ENCODE results near the gene SYT5. TPM values are rescaled to one million over a fixed set of nuclear protein-coding genes. Genes with fewer than 3 reads are reported as not detected.

SYT5 gene
- total and polyA plus RNA-seq, 2 of the 8 experiments (the other 6 are each of a cell fraction or from before 2014, with no cell fraction given) = 0.35 to 0.67 TPM

DNA sequence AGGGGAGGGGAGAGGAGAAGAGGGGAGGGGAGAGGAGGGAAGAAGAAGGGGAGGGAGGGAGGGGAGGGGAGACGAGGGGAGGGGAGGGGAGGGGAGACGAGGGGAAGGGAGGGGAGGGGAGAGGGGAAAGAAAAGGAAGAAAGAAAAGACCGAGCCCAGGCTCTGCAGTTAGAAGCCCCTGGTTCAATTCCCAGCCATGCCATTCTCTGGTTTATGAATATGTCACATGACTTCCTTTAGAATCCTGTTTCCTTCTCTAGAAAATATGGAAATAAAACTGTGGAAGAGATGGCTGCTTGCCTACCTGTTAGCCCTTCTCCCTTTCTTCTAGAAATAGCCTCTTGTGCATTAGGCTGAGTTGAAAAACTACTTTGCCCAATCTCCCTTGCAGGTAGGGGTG is 45.4 kb downstream of the SYT5 start (continued):
- TF ChIP-seq, protein P1, sequence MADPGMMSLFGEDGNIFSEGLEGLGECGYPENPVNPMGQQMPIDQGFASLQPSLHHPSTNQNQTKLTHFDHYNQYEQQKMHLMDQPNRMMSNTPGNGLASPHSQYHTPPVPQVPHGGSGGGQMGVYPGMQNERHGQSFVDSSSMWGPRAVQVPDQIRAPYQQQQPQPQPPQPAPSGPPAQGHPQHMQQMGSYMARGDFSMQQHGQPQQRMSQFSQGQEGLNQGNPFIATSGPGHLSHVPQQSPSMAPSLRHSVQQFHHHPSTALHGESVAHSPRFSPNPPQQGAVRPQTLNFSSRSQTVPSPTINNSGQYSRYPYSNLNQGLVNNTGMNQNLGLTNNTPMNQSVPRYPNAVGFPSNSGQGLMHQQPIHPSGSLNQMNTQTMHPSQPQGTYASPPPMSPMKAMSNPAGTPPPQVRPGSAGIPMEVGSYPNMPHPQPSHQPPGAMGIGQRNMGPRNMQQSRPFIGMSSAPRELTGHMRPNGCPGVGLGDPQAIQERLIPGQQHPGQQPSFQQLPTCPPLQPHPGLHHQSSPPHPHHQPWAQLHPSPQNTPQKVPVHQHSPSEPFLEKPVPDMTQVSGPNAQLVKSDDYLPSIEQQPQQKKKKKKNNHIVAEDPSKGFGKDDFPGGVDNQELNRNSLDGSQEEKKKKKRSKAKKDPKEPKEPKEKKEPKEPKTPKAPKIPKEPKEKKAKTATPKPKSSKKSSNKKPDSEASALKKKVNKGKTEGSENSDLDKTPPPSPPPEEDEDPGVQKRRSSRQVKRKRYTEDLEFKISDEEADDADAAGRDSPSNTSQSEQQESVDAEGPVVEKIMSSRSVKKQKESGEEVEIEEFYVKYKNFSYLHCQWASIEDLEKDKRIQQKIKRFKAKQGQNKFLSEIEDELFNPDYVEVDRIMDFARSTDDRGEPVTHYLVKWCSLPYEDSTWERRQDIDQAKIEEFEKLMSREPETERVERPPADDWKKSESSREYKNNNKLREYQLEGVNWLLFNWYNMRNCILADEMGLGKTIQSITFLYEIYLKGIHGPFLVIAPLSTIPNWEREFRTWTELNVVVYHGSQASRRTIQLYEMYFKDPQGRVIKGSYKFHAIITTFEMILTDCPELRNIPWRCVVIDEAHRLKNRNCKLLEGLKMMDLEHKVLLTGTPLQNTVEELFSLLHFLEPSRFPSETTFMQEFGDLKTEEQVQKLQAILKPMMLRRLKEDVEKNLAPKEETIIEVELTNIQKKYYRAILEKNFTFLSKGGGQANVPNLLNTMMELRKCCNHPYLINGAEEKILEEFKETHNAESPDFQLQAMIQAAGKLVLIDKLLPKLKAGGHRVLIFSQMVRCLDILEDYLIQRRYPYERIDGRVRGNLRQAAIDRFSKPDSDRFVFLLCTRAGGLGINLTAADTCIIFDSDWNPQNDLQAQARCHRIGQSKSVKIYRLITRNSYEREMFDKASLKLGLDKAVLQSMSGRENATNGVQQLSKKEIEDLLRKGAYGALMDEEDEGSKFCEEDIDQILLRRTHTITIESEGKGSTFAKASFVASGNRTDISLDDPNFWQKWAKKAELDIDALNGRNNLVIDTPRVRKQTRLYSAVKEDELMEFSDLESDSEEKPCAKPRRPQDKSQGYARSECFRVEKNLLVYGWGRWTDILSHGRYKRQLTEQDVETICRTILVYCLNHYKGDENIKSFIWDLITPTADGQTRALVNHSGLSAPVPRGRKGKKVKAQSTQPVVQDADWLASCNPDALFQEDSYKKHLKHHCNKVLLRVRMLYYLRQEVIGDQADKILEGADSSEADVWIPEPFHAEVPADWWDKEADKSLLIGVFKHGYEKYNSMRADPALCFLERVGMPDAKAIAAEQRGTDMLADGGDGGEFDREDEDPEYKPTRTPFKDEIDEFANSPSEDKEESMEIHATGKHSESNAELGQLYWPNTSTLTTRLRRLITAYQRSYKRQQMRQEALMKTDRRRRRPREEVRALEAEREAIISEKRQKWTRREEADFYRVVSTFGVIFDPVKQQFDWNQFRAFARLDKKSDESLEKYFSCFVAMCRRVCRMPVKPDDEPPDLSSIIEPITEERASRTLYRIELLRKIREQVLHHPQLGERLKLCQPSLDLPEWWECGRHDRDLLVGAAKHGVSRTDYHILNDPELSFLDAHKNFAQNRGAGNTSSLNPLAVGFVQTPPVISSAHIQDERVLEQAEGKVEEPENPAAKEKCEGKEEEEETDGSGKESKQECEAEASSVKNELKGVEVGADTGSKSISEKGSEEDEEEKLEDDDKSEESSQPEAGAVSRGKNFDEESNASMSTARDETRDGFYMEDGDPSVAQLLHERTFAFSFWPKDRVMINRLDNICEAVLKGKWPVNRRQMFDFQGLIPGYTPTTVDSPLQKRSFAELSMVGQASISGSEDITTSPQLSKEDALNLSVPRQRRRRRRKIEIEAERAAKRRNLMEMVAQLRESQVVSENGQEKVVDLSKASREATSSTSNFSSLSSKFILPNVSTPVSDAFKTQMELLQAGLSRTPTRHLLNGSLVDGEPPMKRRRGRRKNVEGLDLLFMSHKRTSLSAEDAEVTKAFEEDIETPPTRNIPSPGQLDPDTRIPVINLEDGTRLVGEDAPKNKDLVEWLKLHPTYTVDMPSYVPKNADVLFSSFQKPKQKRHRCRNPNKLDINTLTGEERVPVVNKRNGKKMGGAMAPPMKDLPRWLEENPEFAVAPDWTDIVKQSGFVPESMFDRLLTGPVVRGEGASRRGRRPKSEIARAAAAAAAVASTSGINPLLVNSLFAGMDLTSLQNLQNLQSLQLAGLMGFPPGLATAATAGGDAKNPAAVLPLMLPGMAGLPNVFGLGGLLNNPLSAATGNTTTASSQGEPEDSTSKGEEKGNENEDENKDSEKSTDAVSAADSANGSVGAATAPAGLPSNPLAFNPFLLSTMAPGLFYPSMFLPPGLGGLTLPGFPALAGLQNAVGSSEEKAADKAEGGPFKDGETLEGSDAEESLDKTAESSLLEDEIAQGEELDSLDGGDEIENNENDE (IDR thresholded peaks at IDR 0.05; ENCODE audit: insufficient replicate concordance, low read length) = no peak
- TF ChIP-seq EZH2 (IDR thresholded peaks at IDR 0.05; ENCODE audit: low read depth, low read length, severe bottlenecking) (no peak), FOSL1 (IDR thresholded peaks at IDR 0.05; ENCODE audit: insufficient read depth, low read depth, low read length) (no peak), POU5F1 (IDR thresholded peaks at IDR 0.05; ENCODE audit: low read depth, low read length) (no peak), EGR1 (IDR thresholded peaks at IDR 0.05; ENCODE audit: borderline replicate concordance, low read depth, low read length) (no peak), RBBP5 (IDR thresholded peaks at IDR 0.05; ENCODE audit: borderline replicate concordance, low read depth, low read length) (no peak), SRF (IDR thresholded peaks at IDR 0.05; ENCODE audit: low read depth, low read length) (no peak), CBX8 (IDR thresholded peaks at IDR 0.05; ENCODE audit: borderline replicate concordance, low read depth, low read length) (no peak), SUZ12 (IDR thresholded peaks at IDR 0.05; ENCODE audit: low read length) (no peak)
- TF ChIP-seq, protein P2, sequence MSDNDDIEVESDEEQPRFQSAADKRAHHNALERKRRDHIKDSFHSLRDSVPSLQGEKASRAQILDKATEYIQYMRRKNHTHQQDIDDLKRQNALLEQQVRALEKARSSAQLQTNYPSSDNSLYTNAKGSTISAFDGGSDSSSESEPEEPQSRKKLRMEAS (IDR thresholded peaks at IDR 0.05) = no peak

Data from H1 (cell line).